Cortex of kidney (tissue), 1 donor: ENCODE data around the gene SLC16A12.

Experiments
- DNase-seq: peaks from one replicate; lab custom pipeline; 2025; lab: John Stamatoyannopoulos, UW

SLC16A12 gene

DNA sequence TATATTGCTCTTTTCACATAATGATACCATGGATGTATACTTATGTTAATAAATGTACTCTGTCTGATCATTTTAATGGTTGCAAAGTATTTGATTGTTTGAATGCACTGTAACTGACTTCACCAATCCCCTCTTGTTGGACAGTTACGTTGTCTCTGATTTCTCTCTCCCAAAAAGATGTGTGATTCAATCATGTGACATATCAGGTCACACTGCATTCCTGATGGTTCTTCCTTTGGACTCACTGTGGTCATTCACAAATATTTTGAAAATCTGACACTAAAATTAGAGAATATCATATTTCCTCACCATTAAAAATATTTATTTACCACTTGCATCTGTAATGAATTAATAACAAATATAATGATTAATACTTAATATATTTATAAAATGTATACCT lies 22.2 kb downstream of the SLC16A12 start:
- no peak for DNase-seq

DNA sequence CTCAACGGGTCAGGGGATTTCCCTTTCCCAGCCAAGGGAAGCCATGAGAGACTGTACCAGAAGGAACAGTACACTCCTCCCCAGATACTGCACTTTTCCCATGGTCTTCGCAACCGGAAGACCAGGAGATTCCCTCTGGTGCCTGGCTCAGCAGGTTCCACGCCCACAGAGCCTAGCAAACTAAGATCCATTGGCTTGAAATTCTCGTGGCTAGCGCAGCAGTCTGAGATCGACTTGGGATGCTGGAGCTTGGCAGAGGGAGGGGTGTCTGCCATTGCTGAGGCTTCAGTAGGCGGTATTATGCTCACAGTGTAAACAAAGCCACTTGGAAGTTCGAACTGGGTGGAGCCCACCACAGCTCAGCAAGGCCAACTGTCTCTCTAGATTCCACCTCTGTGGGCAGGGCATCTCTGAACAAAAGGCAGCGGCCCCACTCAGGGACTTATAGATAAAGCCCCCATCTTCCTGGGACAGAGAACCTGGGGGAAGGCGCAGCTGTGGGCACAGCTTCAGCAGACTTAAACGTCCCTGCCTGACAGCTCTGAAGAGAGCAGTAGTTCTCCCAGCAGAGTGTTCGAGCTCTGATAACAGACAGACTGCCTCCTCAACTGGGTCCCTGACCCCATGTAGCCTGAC lies 29.6 kb downstream of the SLC16A12 start:
- no peak for DNase-seq

DNA sequence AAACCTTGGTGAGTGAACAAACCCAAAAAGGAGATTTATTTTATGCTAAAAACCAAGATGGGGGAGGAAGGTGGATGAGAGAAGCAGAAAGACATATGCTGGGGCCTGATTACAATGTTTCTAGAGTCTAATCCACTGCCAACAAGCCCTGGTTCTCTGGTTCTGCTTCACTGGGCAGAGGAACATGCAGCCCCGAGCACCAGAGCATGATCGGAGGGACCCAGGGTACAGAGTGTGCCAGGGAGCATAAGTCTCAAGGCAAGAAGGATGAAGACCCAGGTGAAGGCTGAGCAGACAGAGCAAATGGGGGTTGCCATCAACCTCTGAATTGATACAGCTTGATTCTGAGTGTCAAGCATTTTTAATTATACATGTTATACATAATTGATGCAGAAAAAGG lies 30.7 kb downstream of the SLC16A12 start:
- DNase-seq: no peak

DNA sequence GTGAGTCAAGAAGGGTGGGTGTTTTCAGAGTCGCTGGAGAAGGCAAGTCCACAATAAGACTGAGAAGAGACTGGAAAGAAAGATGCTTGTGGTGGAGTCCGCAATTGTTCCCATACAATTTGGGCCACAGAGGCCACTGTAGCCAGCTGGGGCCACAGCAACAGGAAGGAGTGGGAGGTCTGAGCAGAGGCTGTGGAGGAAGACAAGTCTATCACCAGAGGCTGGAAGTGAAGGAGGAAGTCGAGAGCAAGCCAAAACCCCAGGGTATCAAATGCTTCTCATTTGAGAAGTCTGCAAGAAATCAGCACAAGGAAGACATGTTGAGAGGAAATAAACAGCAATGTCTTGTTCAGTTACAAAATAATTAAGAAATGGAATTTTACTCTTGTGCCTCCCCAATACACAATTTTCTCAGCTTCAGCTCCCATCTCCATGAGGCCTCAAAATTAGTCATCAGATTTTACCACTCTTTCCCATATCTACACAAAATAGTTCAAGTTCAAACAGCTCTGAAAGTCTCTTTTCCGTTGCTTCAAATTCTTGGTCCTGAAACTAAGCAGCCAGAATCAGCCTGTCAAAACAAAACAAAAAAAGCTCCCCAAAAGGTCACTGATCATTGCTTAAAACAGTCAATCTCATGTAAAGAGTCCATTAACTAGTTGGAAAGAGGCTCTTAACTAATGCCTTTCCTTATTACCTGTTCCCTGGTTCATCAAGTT lies 31.6 kb downstream of the SLC16A12 start:
- no peak for DNase-seq

DNA sequence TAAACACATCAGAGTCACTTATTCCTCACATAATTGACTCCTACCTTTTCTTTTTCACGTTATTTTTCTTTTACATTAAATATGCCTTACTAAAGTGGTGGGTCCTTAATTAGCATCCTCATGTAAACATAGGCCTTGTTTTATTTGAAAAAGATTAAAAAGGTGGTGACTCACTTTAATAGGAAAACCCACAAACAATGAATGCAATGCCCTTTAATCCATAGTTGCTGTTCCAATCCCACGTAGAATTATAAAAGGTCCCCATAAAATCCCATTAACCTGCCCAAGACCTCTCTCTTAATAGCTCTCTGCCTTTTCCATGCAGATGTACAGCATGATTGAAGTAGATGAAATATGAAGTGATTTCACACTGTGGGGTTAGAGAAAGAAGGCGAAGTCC lies 32.2 kb downstream of the SLC16A12 start:
- DNase-seq: no peak

DNA sequence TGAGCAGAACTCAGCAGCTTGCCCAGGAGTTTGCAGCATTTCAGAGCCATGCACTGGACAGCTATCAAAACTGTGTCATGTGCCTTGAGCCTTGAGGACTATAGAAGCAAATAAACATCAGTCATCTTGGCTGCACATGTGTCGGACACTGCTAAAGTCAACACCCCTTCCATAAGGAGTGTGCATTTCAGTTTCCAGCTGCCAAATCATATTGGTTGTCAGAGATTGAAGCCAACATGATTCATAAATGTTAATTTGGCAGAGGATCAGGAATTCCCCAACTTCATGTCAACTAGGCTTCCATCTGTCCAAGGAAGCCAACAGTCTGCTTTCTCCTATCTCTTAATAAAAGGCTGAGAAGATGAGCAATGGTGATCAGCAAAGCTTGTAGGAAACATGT lies 32.8 kb downstream of the SLC16A12 start:
- no peak for DNase-seq

DNA sequence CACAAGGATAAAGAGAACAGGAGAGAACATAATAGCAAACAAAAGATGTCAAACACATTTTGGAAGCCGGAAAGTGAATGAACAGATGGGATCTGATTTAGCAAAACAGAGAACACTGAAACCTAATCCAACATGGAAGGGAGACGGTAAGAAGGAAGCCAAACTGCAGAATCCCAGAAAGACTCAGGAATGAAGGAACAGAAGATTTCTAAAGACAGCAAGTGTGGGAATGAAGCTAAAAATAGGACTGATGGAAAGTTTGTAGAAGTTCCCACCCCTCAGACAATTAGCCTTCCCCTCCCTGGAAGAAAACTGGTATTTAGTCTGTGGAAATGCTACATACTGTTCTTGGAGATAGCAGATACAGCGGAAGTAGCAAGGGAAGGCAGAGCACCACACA lies 40.8 kb downstream of the SLC16A12 start:
- no peak for DNase-seq

DNA sequence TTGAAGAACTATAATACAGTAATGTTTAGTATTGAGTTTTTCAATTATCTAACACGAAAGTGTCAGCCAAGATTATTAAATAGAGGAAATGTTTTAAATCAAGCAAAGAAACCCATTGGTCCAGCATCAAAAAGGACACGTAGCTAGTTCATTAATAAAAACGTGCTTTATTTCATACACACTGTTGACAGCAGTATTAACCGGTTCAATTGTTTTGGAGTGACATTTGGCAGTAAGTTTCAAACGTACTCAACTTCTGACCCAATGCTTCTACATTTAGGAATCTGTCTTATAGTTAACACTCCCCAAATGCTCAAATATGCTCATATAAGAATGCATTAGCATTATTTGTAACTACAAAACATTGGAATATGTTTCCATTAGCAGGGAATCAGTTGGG lies 41.3 kb downstream of the SLC16A12 start:
- no peak for DNase-seq

DNA sequence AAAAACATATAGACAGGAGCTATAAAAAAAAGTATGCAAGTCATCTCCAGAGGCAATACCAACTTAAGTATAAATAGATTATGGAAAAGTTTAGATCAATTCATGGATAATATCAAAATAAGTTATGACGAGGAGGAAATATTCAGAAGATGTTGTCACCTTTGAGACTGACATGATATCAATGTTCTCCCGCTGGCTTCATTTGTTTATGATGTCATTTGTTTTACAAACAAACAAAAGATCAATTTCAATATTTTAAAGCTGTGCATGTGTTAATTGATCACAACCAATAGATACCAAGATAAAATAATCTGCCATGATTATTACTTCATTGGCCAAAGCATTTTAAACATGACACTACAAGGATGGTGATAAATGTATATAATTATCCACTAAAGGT lies 43.5 kb downstream of the SLC16A12 start:
- no peak for DNase-seq

DNA sequence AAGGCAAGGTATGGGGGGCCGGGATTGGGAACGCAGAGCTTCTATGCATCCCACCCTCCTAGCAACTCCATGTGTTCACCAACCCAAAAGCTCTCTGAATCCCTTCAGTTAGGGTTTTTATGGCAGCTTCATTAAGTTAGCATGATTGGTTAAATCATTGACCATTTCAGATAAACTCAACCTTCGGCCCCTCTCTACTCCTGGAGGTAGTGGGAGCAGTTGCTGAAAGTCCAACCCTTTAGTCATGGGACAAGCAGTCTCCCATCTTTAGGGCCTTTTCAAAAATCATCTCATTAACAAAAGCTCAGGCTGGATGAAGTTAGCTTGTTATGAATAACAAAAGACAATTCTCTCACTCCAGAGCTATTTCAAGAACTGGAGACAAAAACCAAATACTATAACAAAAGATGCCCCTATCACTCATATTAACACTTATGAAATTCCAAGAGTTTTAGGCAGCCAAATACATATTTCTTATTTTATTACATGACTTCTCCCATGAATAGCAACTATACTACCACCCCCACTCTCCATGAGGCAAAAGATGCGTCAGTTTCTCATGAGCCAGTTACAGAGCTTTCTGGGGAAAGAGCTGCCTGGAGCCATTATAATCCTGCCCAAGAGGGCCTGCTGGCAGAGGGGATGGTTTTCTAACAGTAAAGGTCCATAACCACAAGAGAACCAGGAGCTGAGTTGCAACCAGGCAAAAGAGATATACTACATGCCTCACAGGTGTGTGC lies 44.6 kb downstream of the SLC16A12 start:
- no peak for DNase-seq

DNA sequence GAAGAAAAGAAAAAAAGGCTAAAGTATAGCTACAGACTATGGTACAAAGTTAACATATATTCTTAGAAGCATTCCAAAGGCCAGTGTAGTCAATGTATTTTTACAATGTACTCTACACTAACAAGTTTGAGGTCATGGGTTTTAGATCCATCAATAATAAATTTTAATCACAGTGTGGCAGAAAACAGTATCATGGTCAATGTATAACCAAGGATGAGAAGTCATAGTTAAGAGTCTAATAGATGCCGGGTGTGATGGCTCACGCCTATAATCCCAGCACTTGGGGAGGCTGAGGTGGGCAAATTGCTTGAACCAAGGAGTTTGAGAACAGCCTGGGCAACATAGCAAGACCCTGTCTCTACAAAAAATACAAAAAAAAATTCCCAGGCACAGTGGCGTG lies 53.1 kb downstream of the SLC16A12 start:
- DNase-seq: no peak

DNA sequence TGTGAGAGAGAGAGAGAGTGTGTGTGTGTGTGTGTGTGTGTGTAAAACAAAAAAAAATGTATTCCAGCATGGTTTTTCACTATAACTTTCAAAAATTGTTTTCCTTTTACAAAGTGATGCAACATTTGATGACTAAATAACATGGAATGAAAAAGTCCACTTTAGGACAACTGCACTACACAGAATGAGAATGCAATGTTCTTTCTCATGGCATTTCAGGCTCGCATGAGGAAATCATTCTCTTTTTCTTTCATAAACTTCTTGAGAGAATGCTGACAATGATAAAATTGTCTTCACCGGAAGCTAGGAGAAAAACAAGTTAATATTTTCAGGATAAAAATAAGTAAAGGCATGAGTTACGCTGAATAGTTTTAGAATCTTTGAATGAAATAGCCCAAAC lies 53.7 kb downstream of the SLC16A12 start:
- DNase-seq: no peak

DNA sequence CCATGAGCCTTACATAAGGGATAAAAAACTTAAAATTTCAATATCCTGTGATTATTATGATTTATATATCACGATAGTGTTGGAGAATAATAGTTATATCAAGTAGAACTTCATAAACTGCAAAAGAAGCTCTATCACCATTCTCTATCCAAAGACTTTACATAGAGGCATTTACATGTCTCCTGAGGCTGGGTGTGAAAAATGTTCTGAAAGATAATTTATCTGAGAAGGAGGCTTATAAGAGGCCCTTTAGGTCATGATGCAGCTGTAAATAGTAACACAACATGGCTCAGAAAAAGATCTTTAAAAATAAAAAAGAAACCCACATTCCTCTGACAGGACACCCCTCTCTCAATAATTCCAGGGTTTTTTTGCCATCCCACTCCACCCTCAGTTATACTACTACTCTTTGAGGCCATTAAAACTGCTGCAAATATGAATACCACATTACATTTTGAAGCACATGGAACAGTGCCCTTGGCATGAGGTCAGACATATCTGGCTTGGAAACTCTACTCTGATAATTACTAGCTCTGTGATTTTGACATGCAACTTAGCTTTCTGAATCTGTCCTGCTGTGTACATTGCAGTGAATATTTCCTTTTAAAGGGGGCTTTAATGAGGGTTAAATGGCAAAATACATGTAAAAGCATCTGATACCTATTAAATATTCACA lies 55.5 kb downstream of the SLC16A12 start:
- DNase-seq: no peak

DNA sequence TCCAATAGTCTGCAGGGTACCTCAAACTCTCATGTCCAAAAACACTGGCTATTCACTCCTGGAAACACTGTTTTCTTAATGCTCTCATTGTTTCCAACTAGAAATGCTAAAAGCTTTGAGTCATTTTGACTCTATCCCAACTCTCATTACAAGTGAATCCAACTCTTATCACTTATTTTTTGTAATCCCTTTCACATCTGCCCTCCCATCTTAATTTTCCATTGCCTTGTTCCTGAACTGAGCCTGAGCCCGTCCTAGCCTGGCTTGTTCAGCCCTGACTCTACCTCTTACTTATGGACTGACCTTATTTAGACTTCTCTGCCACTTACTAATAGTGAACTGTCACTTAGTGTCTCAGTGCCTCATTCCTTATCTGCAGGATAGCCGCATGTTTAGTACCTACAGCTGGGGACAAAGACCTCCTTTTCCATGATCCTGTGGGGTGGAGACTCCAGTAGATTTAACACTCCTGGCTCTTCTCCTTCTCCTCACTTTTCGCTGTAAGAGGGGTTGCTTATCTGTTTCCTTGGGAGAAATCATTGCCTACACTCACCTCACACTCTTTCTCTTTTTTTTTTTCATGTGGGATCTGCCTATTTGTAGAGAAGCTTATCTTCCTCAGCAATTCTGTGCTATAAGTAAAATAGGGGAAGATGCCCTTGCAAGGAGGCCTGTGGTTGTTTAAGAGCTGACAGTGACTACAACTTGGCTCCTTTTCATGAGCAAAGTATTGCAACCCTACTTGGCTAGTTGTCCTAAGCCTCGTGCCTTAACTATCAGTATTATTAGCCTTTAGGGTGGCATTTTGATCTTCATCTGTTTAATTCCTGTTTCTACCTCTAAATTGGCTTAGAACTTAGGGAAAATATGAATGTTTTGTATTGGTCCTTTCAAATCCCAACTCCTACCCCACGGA lies 56.4 kb downstream of the SLC16A12 start:
- no peak for DNase-seq

DNA sequence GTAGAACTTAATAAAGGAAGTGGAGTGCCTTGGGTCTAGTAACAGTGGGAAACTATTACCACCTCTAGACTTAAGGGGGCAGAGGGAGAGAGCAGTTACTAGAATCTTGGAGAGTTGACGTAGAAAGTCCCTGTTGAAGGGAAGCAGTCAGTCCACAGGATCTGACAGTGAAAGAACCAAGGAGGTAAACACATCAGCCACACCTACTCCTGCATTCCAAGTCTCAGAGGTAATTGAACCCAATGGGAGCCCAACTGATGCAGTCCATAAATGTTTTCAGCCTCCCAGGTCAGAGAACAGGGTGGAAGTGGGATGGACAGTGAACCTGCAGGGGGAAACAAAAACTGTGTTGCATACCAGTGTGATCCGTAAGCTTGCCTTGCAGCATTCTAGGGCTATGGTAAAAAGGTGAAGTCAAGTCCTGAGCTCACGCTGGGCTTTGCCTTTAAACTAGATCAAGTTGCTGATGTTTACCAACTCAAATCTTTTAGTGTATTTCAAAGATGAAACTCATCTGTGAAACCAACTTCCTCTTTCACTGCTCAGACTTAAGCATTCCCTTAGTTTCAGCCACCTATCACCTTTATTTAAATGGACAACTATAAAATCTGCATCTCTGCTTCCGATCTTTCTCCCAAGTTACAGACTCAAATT lies 57.2 kb downstream of the SLC16A12 start:
- DNase-seq: no peak

DNA sequence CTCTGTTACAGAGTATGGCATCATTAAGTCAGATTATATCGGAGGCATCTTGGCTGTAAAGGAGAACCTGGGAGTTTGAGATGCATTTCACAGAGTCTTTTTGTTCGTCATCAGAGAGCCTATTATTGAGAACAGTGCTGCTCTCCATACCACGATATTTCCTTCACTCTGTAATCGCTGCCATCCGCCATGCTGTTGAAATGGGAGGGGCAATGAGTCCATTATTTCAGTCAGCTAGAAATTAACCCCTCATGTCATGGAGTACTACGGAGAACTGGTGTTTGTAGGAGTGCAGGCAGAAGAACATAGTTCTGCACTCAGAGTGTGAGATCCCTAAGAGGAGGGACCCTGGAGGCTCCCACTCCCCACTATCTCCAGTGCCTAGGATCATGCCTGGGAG lies 59.2 kb downstream of the SLC16A12 start:
- DNase-seq: no peak

DNA sequence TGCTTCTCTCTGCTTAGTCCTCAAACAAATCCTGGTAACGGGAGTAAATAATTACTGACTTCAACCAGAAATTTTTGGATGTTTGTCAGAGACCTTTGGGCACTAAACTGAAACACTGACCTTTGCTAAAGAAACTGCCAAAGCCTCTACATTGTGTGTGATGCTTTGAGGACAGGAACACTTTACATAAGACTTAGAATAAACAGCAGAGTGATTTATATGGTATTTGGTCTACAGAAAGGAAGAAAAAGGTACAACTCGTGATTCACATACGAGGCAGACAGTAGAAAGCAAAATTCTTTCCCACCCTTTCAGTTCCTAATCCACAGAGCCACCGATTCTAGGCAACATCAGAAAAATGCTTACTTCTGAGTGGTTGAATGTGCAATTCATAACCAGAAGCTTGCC lies 59.8 kb downstream of the SLC16A12 start:
- no peak for DNase-seq

DNA sequence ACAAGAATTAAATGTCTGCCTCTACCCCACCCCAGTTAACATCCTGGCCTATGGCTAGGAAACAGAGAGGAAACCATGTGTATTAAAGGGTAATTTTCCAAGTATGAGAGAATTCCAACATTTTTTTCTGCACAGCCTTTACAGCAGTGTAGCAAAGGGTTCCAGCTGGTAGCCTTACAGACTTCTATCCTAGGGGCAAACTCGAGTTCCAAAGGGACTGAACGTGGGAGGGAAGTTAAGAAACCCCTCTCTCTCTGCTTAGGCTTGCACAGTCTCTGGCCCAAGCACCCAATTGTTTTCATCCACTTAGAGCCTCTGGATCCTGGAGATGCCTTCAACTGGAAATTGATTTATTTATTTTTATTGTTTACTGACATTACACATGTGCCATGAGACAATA lies 60.3 kb downstream of the SLC16A12 start:
- DNase-seq: no peak

DNA sequence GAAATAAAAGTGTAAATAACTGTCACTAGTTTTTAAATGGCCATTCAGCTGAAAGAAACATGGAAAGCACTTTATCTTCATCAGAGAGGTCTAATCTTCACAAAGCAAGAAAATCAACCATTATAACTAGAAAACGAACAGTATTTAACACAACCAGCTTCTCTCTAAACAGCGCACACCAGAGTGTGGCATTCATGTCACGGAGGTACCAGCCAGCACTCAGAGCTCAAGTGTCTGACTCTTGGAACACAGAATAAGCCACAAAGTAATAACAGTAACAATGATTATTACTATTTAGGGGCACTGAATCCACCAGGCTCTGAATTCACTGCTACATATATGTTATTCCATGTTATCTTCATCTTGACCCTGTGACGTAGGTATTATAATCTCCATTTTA lies 60.9 kb downstream of the SLC16A12 start:
- no peak for DNase-seq

DNA sequence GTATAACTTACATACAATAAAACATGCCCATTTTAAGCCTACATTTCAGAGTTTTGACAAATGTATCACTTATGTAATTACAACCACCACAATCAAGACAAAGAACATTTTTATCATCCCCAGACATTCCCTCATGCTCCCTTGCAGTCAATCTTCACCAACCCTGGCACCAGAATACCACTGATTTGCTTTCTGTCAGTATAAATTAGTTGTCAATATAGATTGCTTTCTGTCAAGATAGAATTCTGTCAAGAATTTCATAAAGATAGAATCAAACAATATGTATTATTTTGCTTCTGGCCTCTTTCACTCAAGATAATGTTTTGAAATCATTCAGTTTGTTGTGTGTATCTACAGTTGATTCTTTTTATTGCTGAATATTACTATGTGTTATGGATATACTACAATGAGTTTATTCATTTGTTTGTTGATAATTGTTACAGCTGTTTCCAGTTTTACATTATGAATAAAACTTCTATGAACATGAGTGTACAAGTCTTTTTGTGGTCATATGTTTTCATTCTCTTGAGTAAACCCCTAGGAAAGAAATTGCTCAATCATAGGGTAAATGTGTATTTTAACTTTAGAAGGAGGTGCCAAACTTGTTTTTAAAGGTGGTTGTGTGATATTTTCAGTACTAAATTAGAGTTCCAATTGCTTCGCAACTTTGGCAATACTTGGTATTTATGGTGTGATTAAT lies 64.1 kb downstream of the SLC16A12 start:
- no peak for DNase-seq

DNA sequence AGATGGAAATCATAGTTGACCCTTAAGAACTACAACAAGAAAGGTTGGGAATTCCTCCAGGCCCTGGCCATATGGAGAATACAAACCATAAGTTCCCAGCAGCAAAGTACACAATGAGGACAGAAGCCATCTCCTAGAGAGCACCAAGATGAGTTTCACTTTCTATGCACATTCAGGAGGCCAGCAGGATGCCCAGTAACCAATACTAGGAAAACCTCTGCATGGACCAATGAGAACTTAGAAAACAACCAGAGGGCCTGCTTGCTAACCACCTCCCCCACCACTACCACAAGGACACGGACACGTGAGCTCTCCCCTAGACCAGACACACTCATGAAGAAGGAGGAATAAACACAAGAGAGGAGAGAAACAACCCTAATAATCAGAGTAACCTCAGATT lies 64.8 kb downstream of the SLC16A12 start:
- DNase-seq: no peak
